ENCODE results near the gene TNFRSF9.
"Not testable (repeated sequence)": the region's sequence is repeated elsewhere in the genome, so short reads cannot be mapped to it uniquely, and the experiment has no call there.

TNFRSF9 gene

GRCh38 chr1:7954683-7955082, 14.0 kb upstream of the TNFRSF9 start:
- H3K9me3 ChIP-seq (ENCODE audit: control extremely low read depth in 1 of 5, control insufficient read depth in 4 of 5, insufficient read depth in 2 of 5, low read depth in 1 of 5, low read length in 4 of 5): no peaks in the 10 kb centered on the region
- peak in 2 of 3 donors; percentile 15 to 26 for DNase-seq
- H3K27me3 ChIP-seq (replicated peaks in 2 of 5; ENCODE audit: control insufficient read depth in 4 of 5, insufficient read depth in 5 of 5, low read length in 4 of 5): no peaks in the 10 kb centered on the region
- peak overlapping the region; percentile 77 to 91 for H3K27ac ChIP-seq (ENCODE audit: insufficient read depth in 1 of 2, low read depth in 1 of 2, low read length in 2 of 2, poor library complexity in 1 of 2, severe bottlenecking in 2 of 2)
- peaks cover 0 to 16% (median 11%) of the 10 kb centered on the region in 4 experiments for H3K4me1 ChIP-seq (ENCODE audit: control extremely low read depth in 1 of 4, control insufficient read depth in 4 of 4, insufficient read depth in 4 of 4, low read length in 3 of 4)
- CTCF ChIA-PET: interaction anchor here (1.3 kb wide), 1 partner anchor 27 kb away, joined by 3 read pairs; no protein-coding TSS in a partner anchor
- peak overlapping the region in 6 of 7 experiments; percentile 57 to 83 (median 69) for H3K4me3 ChIP-seq (ENCODE audit: control insufficient read depth in 1 of 7, extremely low read depth in 1 of 7, insufficient read depth in 4 of 7, low read depth in 2 of 7, low read length in 6 of 7)
- no peaks in the 10 kb centered on the region for H3K36me3 ChIP-seq (ENCODE audit: control insufficient read depth in 4 of 4, insufficient read depth in 4 of 4, low read length in 3 of 4)
- 93% methylated on average over 3 of the region's 7 CpGs for WGBS (ENCODE audit: insufficient coverage)
- POLR2A ChIA-PET: no interaction called here

- H3K36me3 ChIP-seq (ENCODE audit: control insufficient read depth in 4 of 4, insufficient read depth in 4 of 4, low read length in 3 of 4): no peaks in the 10 kb centered on the region
- peaks cover 0 to 16% (median 11%) of the 10 kb centered on the region in 4 experiments for H3K4me1 ChIP-seq (ENCODE audit: control extremely low read depth in 1 of 4, control insufficient read depth in 4 of 4, insufficient read depth in 4 of 4, low read length in 3 of 4)
- peaks cover 0 to 2% (median 0%) of the 10 kb centered on the region in 5 experiments for H3K27me3 ChIP-seq (replicated peaks in 2 of 5; ENCODE audit: control insufficient read depth in 4 of 5, insufficient read depth in 5 of 5, low read length in 4 of 5)
- H3K4me3 ChIP-seq (ENCODE audit: control insufficient read depth in 1 of 7, extremely low read depth in 1 of 7, insufficient read depth in 4 of 7, low read depth in 2 of 7, low read length in 6 of 7): peak overlapping the region; percentile 50 to 83 (median 64)
- ChIA-PET CTCF (interaction anchor here (1.3 kb wide), 1 partner anchor 27 kb away, joined by 3 read pairs; no protein-coding TSS in a partner anchor), POLR2A (no interaction called here)
- WGBS (ENCODE audit: insufficient coverage): under 1% methylated on average over 65 of the region's 65 CpGs
- DNase-seq: peak; percentile 69 to 92 (median 86)
- H3K27ac ChIP-seq (ENCODE audit: insufficient read depth in 1 of 2, low read depth in 1 of 2, low read length in 2 of 2, poor library complexity in 1 of 2, severe bottlenecking in 2 of 2): peak overlapping the region; percentile 77 to 91
- no peaks in the 10 kb centered on the region for H3K9me3 ChIP-seq (ENCODE audit: control extremely low read depth in 1 of 5, control insufficient read depth in 4 of 5, insufficient read depth in 2 of 5, low read depth in 1 of 5, low read length in 4 of 5)
These were observed 13.4 kb upstream of the TNFRSF9 start for GRCh38 chr1:7953850-7954609.

- H3K36me3 ChIP-seq (ENCODE audit: control insufficient read depth in 4 of 4, insufficient read depth in 4 of 4, low read length in 3 of 4); H3K9me3 ChIP-seq (ENCODE audit: control extremely low read depth in 1 of 5, control insufficient read depth in 4 of 5, insufficient read depth in 2 of 5, low read depth in 1 of 5, low read length in 4 of 5); H3K4me3 ChIP-seq (ENCODE audit: control insufficient read depth in 1 of 7, extremely low read depth in 1 of 7, insufficient read depth in 4 of 7, low read depth in 2 of 7, low read length in 6 of 7); CTCF ChIA-PET; H3K27me3 ChIP-seq (replicated peaks in 2 of 5; ENCODE audit: control insufficient read depth in 4 of 5, insufficient read depth in 5 of 5, low read length in 4 of 5); H3K27ac ChIP-seq (ENCODE audit: insufficient read depth in 1 of 2, low read depth in 1 of 2, low read length in 2 of 2, poor library complexity in 1 of 2, severe bottlenecking in 2 of 2); POLR2A ChIA-PET; DNase-seq: not testable (repeated sequence)
- H3K4me1 ChIP-seq (ENCODE audit: control extremely low read depth in 1 of 4, control insufficient read depth in 4 of 4, insufficient read depth in 4 of 4, low read length in 3 of 4): peaks cover 0 to 16% (median 11%) of the 10 kb centered on the region in 4 experiments
- no CpG with 5 or more reads among the region's 30 CpGs for WGBS (ENCODE audit: insufficient coverage)
These were observed 12.2 kb upstream of the TNFRSF9 start for GRCh38 chr1:7952791-7953190.

- Histone ChIP-seq H3K36me3 (ENCODE audit: control insufficient read depth in 4 of 4, insufficient read depth in 4 of 4, low read length in 3 of 4) (no peaks in the 10 kb centered on the region), H3K4me3 (ENCODE audit: control insufficient read depth in 1 of 7, extremely low read depth in 1 of 7, insufficient read depth in 4 of 7, low read depth in 2 of 7, low read length in 6 of 7) (no peak overlapping the region), H3K4me1 (ENCODE audit: control extremely low read depth in 1 of 4, control insufficient read depth in 4 of 4, insufficient read depth in 4 of 4, low read length in 3 of 4) (peaks cover 0 to 10% (median 5%) of the 10 kb centered on the region in 4 experiments), H3K27me3 (replicated peaks in 2 of 5; ENCODE audit: control insufficient read depth in 4 of 5, insufficient read depth in 5 of 5, low read length in 4 of 5) (peaks cover 0 to 2% (median 0%) of the 10 kb centered on the region in 5 experiments), H3K27ac (ENCODE audit: insufficient read depth in 1 of 2, low read depth in 1 of 2, low read length in 2 of 2, poor library complexity in 1 of 2, severe bottlenecking in 2 of 2) (no peak overlapping the region), H3K9me3 (ENCODE audit: control extremely low read depth in 1 of 5, control insufficient read depth in 4 of 5, insufficient read depth in 2 of 5, low read depth in 1 of 5, low read length in 4 of 5) (no peaks in the 10 kb centered on the region)
- DNase-seq: no peak
- ChIA-PET CTCF (interaction anchor here (1.4 kb wide), 1 partner anchor 9 kb away, joined by 3 read pairs; no protein-coding TSS in a partner anchor), POLR2A (no interaction called here)
- 61% methylated on average over 3 of the region's 5 CpGs for WGBS (ENCODE audit: insufficient coverage)
These were observed 8.3 kb upstream of the TNFRSF9 start for GRCh38 chr1:7948960-7949359.

GRCh38 chr1:7943251-7943650, 2.6 kb upstream of the TNFRSF9 start:
- Histone ChIP-seq H3K27me3 (replicated peaks in 2 of 5; ENCODE audit: control insufficient read depth in 4 of 5, insufficient read depth in 5 of 5, low read length in 4 of 5) (peaks cover 0 to 7% (median 0%) of the 10 kb centered on the region in 5 experiments), H3K9me3 (ENCODE audit: control extremely low read depth in 1 of 5, control insufficient read depth in 4 of 5, insufficient read depth in 2 of 5, low read depth in 1 of 5, low read length in 4 of 5) (no peaks in the 10 kb centered on the region), H3K36me3 (ENCODE audit: control insufficient read depth in 4 of 4, insufficient read depth in 4 of 4, low read length in 3 of 4) (no peaks in the 10 kb centered on the region), H3K27ac (ENCODE audit: insufficient read depth in 1 of 2, low read depth in 1 of 2, low read length in 2 of 2, poor library complexity in 1 of 2, severe bottlenecking in 2 of 2) (no peak overlapping the region), H3K4me1 (ENCODE audit: control extremely low read depth in 1 of 4, control insufficient read depth in 4 of 4, insufficient read depth in 4 of 4, low read length in 3 of 4) (peaks cover 4 to 31% (median 21%) of the 10 kb centered on the region in 4 experiments), H3K4me3 (ENCODE audit: control insufficient read depth in 1 of 7, extremely low read depth in 1 of 7, insufficient read depth in 4 of 7, low read depth in 2 of 7, low read length in 6 of 7) (no peak overlapping the region)
- no peak for DNase-seq
- ChIA-PET CTCF (interaction anchor here (0.6 to 1.5 kb wide), 4 partner anchors 16 to 923 kb away, joined by 3 to 5 read pairs (median 3); no protein-coding TSS in a partner anchor), POLR2A (no interaction called here)
- 100% methylated on average over 1 of the region's 2 CpGs for WGBS (ENCODE audit: insufficient coverage)

GRCh38 chr1:7942214-7942921, 1.7 kb upstream of the TNFRSF9 start:
- Histone ChIP-seq H3K27ac (ENCODE audit: insufficient read depth in 1 of 2, low read depth in 1 of 2, low read length in 2 of 2, poor library complexity in 1 of 2, severe bottlenecking in 2 of 2) (no peak overlapping the region), H3K27me3 (replicated peaks in 2 of 5; ENCODE audit: control insufficient read depth in 4 of 5, insufficient read depth in 5 of 5, low read length in 4 of 5) (peaks cover 0 to 7% (median 0%) of the 10 kb centered on the region in 5 experiments), H3K36me3 (ENCODE audit: control insufficient read depth in 4 of 4, insufficient read depth in 4 of 4, low read length in 3 of 4) (no peaks in the 10 kb centered on the region), H3K9me3 (ENCODE audit: control extremely low read depth in 1 of 5, control insufficient read depth in 4 of 5, insufficient read depth in 2 of 5, low read depth in 1 of 5, low read length in 4 of 5) (no peaks in the 10 kb centered on the region), H3K4me1 (ENCODE audit: control extremely low read depth in 1 of 4, control insufficient read depth in 4 of 4, insufficient read depth in 4 of 4, low read length in 3 of 4) (peaks cover 4 to 31% (median 21%) of the 10 kb centered on the region in 4 experiments), H3K4me3 (ENCODE audit: control insufficient read depth in 1 of 7, extremely low read depth in 1 of 7, insufficient read depth in 4 of 7, low read depth in 2 of 7, low read length in 6 of 7) (peak overlapping the region in 5 of 7 experiments; percentile 11 to 49 (median 19))
- POLR2A ChIA-PET: no interaction called here
- DNase-seq: peak; percentile 69 to 76 (median 69)
- CTCF ChIA-PET: interaction anchor here (0.6 to 1.5 kb wide), 5 partner anchors 15 to 922 kb away, joined by 3 to 5 read pairs (median 3); no protein-coding TSS in a partner anchor
- 8% methylated on average over 32 of the region's 40 CpGs for WGBS (ENCODE audit: insufficient coverage)

All from common myeloid progenitor, CD34-positive (primary cell).